DLD1 (cell line): ENCODE data around the gene SFN.
"Not testable (repeated sequence)": the region's sequence is repeated elsewhere in the genome, so short reads cannot be mapped to it uniquely, and the experiment has no call there.

Experiments used
- in situ Hi-C: cut with HindIII; loops from 2 replicates; pipeline ENCODE4 v1.10.0; 2017; ENCODE audit warnings: low sequenced_read_pairs

SFN gene

DNA sequence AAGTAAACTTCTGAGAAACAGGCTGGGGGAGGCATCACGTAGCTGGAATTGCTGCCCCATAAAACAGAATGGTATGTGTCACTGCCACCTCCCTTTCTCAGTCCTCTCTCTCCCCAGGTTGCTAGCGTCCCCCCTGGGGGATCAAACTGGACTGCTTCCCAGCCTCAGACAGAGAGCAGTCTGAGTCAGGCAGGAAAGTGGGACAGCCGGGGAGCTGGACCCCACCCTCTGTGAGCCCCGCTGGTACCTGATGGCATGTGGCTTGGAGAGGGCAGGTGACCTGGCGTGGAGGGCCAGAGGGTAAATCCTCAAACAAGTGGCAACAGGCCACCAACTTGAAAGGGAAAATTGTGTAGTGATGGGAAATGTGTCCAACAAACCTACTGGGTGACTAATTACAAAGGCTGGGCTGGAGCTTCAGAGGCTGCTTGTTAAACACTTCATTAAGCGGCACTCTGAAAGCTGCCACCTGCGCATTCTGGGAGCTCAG, 1.0 kb upstream of the SFN start:
- in situ Hi-C loops, result no loop called here

DNA sequence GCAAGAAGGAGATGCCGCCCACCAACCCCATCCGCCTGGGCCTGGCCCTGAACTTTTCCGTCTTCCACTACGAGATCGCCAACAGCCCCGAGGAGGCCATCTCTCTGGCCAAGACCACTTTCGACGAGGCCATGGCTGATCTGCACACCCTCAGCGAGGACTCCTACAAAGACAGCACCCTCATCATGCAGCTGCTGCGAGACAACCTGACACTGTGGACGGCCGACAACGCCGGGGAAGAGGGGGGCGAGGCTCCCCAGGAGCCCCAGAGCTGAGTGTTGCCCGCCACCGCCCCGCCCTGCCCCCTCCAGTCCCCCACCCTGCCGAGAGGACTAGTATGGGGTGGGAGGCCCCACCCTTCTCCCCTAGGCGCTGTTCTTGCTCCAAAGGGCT, 732 bp downstream of the SFN start:
- in situ Hi-C loops, result no loop called here

DNA sequence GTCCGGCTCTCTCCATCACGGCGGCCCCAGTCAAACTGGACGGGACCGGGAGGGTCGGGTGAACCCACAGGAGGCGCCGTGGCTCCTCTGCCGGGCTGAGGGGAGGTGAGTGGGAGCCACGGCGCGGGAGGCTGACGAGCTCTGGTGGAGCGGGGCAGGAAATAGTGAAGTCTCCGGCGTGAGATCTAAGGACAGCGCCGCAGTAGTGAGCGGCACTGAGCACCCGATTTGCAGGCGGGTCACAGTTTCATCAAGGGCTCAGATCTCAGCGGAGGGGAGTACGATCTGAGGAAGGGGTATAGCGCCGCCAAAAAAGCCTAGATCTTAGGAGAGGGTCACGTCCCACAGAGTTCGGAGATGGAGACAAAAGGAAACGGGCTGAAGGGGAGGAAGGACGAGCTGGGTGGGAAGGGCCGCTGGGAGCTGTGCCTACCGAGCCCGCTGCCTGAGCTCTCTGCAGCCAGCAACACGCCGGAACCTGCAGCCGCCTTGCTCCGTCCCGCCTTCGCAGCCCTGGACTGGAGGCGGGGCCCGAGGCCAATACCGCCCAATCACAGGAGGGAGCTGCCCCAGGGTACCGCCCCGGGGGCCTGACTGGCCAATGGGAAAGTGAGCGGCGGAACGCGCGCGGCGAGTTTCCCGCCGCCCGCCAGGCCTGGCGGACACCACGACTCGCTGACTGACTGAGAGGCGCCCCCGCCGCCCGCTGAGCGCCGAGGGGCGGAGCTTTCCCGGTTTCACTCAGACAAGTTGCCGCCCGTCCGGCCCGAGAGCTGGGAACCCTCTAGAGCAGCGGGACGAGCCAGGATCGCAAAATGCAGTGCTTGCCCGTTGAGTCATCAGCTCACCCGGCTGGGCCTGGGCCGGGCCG, 1.9 kb downstream of the SFN start:
- in situ Hi-C loops, result no loop called here

DNA sequence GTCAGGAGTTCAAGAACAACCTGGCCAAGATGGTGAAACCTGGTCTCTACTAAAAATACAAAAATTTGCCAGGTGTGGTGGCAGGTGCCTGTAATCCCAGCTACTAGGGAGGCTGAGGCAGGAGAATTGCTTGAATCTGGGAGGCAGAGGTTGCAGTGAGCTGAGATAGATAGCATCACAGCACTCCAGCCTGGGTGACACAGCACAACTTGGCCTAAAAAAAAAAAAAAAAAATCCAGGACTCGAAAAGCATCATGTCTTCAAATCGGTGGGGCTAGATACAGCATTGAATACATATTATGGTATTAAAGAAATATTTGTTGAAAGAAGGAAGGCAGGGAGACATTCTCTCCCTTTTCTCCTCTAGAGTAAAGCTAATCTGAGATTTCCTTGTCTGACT, 10.1 kb downstream of the SFN start:
- in situ Hi-C loops, result not testable (repeated sequence)

DNA sequence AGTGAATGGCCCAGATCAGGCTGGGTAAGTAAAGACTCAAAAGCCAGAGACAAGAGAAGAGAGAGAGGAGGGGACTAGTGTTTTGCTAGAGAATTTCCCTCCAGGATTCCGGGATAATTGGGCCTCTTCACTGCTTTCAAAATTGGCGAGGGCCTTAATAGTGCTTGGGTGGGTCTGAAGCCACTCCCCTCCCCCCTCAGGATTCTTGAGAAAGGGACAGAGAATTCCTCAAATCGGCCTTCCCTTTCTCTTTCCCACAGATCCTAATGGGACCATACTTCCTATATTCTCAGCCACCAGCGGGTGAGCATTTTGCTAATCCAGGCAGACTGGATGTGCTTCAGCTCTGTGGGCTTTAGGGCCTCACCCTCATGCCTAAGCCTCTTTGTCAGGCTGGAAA, 11.9 kb downstream of the SFN start:
- in situ Hi-C loops, result no loop called here

DNA sequence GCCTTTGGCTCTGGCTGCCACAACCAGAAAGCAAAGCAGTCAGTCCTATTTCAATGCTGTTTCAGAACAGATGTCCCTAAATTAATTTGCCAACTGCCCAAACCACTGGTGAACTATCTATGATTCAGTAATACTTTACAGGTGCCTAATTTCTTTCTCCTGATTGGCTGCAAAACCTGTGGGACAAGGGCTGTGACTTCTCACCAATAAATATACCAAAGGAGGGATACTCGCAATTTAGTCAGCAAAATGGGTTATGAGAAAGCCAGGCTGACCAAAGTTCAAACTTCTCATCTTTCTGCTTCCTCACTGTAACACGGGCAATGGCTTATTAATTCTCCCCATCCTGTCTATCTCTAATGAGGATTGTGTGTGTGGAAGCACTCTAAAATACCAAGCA, 14.4 kb downstream of the SFN start:
- in situ Hi-C loops, result no loop called here

DNA sequence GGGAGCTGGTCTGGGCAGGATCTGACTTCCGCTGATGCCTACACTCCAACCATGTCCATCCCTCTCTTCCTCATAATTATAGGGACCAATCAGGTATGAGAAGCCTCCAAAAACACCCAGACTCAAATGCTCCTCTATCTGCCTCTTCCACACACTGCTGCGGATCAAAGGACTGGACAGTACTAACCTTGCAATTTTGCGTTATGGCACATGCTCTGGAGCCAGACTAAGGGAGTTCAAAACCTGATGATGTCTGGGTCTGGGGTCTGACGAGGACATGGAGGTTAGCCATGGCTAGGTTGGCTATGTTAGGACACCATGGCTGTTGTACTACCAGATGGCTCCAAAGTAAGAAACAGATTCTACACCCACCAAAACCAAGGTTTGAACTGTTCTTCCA, 16.8 kb downstream of the SFN start:
- in situ Hi-C loops, result loop anchor here (5.0 kb wide), 1 partner anchor 47 kb away; no protein-coding TSS in a partner anchor

DNA sequence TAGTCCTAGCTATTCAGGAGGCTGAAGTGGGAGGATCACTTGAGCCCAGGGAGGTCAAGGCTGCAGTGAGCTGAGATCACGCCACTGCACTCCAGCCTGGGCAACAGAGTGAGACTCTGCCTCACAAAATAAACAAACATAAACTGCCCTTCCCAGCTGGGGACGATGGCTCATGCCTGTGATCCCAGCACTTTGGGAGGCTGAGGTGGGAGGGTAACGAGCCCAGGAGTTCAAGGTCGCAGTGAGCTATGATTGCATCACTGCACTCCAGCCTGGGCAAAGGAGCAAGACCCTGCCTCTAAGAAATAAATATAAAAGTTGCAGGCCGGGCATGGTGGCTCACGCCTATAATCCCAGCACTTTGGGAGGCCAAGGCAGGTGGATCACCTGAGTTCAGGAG, 18.7 kb downstream of the SFN start:
- in situ Hi-C loops, result loop anchor here (5.0 kb wide), 1 partner anchor 49 kb away; no protein-coding TSS in a partner anchor

DNA sequence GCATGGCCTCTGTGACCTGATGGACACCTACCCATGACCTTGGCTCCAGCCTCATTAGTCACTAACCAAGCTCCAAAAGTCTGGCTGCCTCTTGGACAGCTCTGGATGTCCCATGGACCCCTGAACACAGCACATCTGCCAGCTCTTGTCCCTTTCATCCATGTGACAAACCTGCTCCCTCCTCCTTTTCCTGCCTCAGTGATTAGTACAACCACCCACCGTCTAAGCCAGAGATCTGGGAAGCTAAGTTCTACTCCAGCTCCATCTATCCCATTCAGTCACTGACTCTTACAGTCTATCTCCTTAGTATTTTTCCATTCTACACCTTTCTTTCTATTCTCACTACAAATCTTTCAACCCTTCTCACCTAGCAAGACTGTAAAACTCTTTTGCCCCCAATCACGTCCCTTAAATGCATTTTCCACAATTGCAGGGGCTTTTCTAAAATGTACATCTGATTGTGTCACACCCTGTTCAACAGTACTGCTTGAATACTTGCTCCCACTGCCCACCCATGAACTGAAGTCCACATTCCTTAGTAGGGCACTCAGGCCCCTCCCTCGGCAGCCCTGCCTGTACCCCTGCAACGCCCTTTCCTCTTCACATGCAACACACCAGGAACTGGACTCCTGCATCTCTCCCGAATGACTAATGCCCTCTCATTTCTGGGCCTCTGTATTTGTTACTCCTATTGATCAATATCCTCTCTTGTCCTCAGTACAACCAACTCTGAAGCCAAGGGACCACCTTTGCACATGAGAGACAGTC, 19.9 kb downstream of the SFN start:
- in situ Hi-C loops, result loop anchor here (5.0 kb wide), 1 partner anchor 51 kb away; no protein-coding TSS in a partner anchor

DNA sequence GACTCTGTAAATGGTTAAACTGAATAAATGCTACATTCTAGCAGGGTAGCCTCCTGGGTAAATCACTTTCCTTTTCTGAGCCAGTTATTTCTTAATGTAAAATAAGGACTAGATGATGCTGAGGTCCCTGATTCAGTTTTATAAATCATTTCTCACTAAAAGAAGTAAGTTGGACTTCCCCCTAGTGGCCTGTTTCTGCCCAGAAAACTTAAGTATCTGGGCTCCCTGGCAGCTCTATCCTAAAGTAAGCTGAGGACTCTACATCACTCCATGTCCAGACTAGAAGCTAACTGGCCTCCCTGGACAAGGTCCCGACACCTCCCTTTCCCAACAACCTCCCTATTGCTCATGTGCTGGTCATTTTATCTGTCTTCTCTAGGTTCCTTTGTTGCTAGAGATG, 24.2 kb downstream of the SFN start:
- in situ Hi-C loops, result no loop called here

DNA sequence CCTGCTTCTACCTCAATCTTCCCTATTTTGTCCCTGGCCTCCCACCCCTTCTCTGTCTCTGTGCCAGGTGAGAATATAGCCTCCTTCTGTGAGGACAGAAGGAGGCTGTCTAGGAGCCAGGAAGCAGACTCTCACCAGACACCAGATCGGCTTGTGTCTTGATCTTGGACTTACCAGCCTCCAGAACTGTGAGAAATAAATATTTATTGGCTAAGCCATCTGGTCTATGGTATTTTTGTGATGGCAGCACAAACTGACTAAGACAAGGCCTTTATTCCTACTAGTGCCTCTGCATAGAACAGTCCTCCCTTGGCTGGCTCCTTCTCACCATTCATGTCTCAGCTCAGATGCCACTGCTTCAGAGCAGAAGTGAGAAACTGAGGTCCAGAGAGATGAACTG, 25.3 kb downstream of the SFN start:
- in situ Hi-C loops, result no loop called here

DNA sequence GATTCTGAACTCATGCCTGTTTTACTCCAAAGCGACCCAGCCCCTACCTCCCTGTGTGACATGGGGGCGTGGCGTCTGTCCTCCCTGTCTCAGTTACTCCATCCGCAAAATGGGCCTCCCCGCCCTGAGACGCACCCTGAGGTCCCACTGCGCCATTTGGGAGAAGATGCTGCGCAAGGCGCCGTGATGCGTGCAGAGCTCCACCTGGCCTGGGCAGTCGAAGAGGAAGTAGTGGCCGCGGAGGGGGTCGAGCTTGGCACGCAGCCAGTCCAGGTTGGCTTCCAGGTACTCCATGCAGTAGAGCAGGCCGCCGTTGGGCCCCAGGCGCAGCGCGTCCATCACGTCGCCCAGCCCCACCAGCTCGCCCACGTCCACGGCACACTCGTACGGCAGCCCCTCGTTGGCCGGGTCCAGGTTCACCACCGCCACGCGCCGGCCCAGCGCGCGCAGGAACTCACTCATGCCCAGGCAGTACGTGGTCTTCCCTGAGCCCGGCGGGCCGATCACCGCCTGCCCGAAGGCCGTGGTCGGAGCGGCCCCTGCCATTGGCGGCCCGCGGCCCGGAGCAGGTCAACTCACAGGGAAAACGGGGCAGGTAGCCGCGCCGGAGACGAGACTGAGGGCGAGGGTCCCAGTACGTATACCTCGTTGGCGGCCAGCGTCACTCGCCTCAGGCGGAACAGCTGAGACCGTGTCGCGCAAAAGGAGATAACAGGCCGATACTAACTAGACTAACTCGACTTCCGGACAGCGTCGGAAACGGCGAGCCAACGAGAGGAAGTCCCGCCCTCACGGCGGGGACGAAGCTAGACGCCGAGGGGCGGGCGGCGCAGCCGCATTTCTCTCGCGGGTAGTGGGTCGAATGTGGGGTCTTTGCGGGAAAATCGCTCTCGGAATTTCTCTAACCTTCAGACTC, 26.9 kb downstream of the SFN start, which contains the start of gene GPN2:
Gene GPN2 (minus strand): TSS at position 733 of the 916 bp plus-strand sequence. CDS start 187 bp downstream, at position 546.
- in situ Hi-C loops, result no loop called here

DNA sequence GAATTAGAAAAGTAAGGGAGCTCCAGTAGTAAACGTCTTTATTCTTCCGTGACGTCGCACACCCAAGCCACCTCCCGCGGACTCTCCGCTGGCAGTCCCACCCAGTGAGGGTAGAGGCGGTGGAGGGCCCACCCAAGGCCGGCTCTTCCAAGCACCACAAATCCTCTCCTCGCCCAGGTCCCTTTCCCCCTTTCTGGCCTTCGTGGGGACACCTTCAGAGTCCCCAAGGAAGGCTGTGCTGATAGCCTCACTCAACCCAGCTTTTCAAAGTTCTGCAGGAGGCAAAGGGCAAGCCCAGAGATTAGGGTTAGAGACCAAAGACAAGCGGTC, 27.5 kb downstream of the SFN start:
- in situ Hi-C loops, result no loop called here

DNA sequence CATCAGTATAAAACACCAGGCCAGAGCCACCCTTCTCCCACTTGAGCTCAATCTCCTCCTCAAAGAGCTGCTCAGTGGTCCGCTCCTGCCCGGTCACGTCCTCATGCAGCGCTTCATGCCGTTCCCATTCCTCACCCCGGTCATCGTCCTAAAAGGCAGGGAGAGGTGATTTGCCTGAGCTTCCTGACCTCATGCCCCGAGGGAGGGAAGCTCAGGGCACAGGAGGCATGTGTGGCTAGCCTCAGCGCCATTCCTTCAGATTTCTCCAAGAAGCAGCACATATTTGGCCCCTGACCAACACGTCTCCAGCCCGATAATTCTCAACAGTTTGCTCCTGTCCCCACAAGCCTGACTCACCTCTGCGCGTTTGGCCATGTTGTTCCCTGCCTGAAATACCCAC, 31.3 kb downstream of the SFN start:
- in situ Hi-C loops, result no loop called here

DNA sequence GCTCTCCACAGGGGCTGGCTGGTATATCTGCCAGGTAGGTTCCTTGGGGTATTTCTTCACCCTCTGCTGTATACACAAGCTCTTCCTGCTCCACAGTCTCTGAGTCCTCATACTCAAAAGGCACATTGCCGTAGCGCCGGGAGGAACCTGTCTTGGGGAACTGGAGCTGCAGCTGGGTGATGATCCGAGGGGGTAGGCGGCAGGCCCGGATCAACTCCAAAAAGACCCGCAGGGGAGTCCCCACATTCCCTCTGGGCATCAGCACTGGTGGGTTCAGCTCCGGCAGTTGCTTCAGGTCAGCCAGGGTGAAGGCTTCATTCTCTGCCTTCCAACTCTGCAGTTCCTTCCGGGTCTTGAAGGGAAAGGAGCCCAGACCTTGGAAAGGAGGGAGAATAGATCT, 34.4 kb downstream of the SFN start:
- in situ Hi-C loops, result no loop called here

DNA sequence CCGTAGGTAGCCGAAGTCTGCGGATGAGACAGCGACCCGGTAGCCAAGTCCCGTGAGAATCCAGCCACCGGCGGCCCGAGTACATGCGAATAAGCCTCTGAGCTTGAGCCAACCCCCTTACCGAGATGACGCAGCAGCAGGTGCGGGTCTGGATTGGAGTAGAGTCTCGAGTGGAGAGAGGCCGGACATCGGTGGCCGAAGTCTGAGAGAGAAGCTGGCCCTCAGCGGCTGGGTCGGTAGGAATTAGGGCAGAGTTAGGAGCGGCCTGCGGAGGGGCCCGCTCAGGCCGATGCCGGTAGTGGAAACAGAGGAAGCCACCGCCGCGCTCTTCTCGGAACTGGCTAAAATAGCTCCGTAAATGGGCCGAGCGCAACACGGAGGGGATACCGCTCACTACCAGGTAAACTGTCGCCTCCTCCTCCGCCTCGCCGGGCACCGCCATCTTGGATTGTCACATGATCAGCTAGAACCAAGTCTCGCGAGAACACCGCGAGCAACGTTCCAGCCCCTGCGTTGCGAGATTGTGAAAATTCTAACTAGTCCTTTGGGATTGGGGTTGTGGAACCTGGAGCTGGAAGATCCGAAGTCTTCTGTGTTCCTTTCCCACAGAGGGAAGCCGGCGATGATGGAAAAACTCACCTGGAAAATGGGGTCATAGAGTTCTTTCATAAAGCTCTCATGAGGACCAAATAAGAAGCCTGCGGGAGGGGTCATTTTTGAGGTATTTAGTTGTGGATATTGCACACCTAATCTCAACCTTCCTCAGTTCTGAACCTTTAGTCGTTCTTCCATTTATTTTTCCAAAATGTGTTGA, 37.3 kb downstream of the SFN start, which contains the start of gene GPATCH3:
Gene GPATCH3 (minus strand): TSS at position 467 of the 814 bp plus-strand sequence. CDS start 25 bp downstream, at position 442.
- in situ Hi-C loops, result no loop called here

DNA sequence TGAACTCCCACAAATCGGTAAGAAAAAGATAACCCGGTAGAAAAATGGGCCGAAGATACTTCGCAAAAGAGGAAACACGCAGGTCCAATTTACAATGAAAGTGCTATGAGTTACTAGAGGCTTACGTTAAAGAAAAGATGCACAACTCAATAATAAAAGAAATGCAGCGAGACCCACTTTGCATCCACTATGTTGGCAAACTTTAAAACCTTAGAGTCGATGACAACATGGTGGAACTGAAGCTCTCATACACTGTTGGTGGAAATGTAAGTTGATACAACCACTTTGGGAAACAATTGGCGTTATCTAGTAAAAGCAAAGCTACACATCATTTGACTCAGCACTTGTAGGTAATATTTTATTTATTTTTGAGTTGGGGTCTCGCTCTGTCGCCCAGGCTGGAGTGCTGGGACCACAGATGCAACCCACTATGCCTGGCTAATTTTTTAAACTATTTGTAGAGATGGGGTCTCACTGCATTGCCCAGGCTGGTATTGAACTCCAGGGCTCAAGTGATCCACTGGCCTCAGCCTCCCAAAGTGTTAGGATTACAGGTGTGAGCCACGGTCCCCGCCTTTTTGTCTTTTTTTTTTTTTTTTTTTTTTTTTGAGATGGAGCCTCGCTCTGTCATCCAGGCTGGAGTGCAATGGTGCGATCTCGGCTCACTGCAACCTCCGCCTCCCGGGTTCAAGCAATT, 38.0 kb downstream of the SFN start:
- in situ Hi-C loops, result no loop called here

DNA sequence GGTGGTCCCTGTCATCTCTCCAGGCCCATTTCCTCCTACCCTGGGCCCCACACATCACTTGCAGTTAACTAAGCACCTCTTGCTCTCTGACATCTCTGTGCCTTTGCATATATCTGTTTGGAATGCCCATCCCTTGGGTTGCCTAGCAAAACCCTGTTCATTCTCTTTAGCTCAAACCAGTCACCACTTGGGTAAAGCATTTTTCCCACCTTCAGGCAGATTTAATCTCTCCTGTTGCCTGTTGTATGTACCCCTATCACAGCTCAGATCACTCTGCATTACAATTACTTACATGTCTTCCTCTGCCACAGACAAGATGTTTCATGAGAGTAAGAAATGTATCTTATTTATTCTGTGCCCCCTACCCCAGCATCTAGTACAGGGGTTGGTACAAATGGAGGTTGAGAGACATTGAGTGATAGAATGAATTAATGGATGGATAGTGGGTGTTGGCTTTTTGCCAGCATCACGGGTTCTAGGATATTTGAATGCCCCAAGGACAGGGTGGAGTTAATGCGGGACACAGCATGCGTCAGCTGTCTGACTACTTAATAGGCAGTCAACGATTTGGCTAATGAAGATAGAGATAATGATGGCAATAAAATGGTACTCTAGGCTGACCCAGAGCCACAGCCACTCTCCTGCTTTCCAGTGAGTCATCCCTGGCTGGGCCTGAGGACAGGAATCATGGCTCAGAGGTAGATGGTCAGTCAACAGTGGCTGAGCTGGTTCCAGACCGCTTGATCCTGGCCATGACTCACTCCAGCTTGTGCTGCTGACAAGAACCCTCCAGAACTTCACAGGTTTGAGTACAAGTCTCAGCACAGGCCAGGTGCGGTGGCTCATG, 44.3 kb downstream of the SFN start:
- in situ Hi-C loops, result no loop called here
